ENCODE data around the gene CRIP1.

CRIP1 gene

DNA sequence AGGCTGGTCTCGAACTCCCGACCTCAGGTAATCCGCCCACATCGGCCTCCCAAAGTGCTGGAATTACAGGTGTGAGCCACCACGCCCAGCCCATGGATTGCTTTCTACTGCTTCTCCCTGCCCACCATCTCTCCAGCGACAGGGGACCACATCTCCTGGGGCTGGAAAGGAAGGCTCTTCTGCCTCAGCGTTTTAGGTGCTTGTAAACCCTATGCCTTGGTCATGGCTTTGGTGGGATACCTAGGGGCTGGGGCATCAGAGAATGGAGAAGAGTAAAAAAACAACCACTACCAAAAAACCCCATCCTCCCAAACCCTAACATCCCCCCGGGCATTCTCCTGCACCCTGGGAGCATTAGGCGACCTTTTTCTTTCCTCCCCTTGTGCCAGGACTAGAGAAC, 38.6 kb downstream of the CRIP1 start:
- no peak for TF ChIP-seq ZFX (IDR thresholded peaks at IDR 0.05; ENCODE audit: borderline replicate concordance)
- no peak overlapping the region for H3K27ac ChIP-seq

DNA sequence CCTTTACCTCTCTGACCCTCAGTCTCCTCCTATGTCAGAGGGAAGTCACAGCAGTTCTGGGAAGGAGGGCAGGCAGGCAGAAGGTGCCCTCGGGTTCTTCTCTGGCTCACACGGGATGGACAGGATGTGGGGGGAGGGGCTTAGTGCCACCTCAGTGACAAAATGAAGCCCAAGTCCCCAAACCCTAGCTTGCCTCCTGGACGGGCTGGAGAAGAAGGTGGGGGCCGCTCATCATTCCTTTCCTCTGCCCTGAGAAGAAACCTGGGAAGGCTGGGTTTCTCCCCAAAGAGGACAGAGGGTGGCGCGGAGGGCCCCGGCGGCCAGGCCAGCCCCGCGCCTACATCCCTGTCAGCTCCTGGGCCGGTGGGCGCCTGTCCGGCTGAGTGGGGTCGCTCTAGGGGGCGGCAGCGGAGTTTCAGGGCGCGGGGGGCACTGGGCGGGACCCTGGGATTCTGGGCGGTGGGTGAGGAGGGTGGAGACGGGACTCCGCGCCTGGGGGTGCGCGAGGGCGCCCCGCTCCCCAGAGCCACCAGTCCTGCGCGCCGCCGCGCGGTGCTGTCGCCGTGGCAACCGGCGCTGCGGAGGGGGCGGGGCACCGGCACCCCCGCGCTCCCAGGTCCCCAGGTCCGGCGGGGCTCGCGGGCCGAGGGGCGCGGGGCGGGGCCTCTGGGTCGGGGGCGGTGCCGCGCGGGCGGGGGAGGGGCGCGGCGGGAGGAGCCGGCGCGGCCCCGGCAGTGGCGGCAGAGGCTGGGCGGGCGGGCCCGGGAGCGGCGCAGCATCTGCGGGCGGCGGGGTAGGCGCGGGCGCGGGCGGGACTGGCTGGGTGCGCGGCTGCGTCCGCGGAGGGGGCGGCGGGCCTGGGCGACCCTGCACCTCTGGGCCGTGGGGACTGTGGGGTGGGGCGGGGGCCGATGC, 39.4 kb downstream of the CRIP1 start, which contains the start of gene TMEM121:
Gene TMEM121 (plus strand): TSS at position 723 of the 915 bp plus-strand sequence. CDS start 2,252 bp downstream, outside the sequence.
- TF ChIP-seq, protein P1, sequence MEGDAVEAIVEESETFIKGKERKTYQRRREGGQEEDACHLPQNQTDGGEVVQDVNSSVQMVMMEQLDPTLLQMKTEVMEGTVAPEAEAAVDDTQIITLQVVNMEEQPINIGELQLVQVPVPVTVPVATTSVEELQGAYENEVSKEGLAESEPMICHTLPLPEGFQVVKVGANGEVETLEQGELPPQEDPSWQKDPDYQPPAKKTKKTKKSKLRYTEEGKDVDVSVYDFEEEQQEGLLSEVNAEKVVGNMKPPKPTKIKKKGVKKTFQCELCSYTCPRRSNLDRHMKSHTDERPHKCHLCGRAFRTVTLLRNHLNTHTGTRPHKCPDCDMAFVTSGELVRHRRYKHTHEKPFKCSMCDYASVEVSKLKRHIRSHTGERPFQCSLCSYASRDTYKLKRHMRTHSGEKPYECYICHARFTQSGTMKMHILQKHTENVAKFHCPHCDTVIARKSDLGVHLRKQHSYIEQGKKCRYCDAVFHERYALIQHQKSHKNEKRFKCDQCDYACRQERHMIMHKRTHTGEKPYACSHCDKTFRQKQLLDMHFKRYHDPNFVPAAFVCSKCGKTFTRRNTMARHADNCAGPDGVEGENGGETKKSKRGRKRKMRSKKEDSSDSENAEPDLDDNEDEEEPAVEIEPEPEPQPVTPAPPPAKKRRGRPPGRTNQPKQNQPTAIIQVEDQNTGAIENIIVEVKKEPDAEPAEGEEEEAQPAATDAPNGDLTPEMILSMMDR (IDR thresholded peaks at IDR 0.05), result no peak
- no peak for TF ChIP-seq ZFX (IDR thresholded peaks at IDR 0.05; ENCODE audit: borderline replicate concordance)
- peak within 1 kb of the TSS; percentile 66; the same call in 1 of the 2 replicates for H3K27ac ChIP-seq

DNA sequence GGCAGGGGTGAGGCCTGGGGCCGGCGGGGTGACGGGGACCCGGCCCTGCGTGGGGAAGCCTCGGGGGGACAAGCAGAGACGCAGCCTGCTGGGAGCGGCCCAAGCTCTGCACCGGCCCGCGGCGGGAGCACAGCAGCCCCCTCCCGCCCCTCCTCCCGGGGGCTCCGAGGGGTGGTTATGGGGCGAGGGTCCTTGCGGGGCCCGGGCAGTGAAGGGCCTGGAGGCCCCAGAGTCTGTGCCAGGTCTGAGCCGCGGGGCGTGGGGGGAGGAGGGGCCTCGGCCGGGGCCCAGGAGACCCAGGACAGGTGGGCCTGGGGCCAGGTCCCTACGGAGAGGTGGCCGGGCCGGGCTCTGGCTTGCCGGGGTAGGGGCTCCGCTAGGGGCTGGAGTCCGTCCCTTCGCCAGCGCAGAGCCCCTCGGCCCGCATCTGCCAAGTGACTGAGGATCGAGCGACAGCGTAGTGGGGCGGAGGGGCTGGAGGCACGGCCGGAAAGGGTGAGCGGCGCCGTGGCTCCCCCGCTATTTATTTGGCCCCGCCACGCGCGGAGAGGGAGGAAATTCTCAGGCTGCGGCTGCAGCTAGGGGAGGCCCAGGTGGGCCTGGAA, 40.2 kb downstream of the CRIP1 start:
- peak overlapping the region; percentile 66; the same call in 1 of the 2 replicates for H3K27ac ChIP-seq
- TF ChIP-seq ZFX (IDR thresholded peaks at IDR 0.05; ENCODE audit: borderline replicate concordance), result no peak
- TF ChIP-seq, protein P1 (IDR thresholded peaks at IDR 0.05), result no peak

DNA sequence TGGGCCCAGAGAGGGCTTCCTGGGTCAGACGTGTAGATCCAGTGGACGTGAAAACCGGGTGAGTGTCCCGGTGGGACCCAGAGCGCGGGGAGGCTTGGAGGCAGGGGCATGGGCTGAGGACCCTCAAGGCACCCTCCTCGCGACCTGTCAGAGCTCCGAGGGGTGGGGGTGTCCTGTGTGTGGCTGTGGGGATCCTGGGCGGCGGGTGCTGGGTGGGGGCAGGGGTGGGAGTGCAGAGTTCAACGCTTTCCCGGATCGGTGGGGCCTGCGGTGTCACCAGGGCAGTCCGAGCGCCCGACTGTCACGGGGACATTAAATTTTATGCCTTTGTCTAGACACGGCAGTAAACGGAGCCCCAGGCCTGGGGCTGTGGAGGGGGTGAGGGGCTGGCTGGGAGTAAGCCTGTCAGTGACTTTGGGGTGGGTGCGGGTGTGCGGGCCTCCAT, 40.7 kb downstream of the CRIP1 start:
- TF ChIP-seq, protein P1 (IDR thresholded peaks at IDR 0.05), result no peak
- TF ChIP-seq ZFX (IDR thresholded peaks at IDR 0.05; ENCODE audit: borderline replicate concordance), result no peak
- H3K27ac ChIP-seq, result peak overlapping the region; percentile 66

DNA sequence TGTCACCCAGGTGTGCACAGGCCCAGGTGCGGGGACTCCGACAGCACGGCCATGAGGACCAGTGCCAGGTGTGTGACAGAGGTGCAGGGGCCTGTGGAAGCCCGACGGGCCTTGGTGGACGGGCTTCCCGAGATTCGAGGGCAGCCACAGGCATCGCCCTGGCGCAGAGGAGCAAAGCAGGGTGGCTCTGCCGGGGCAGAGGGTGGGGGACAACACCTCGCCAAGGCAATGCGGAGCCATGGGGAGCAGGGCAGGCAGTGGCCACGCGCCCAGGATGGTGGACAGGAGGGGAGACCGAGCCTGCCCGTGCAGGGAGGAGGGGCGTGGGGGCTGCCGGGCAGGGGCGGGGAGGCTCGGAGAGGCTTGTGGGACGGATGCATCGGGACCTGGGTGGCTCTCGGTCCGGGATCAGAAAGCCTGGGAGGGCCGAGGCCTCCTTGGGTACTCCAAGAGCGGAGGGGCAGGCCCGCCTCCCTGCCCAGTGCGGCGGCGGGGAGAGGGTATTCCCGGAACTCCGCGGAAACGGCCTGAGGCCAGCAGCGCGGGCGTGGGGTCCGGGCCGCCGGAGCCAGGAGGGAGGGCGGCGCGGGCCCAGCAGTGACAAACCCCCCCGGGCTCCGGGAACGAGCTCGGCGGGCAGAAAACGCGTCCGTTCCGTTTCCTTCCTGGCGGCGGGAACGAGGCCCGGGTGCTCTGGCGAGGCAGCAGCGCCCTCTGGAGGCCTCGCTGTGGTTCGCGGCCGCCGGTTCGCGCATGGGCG, 41.3 kb downstream of the CRIP1 start:
- TF ChIP-seq, protein P1 (IDR thresholded peaks at IDR 0.05), result peak; percentile 92
- no peak for TF ChIP-seq ZFX (IDR thresholded peaks at IDR 0.05; ENCODE audit: borderline replicate concordance)
- H3K27ac ChIP-seq, result peak overlapping the region; percentile 66

DNA sequence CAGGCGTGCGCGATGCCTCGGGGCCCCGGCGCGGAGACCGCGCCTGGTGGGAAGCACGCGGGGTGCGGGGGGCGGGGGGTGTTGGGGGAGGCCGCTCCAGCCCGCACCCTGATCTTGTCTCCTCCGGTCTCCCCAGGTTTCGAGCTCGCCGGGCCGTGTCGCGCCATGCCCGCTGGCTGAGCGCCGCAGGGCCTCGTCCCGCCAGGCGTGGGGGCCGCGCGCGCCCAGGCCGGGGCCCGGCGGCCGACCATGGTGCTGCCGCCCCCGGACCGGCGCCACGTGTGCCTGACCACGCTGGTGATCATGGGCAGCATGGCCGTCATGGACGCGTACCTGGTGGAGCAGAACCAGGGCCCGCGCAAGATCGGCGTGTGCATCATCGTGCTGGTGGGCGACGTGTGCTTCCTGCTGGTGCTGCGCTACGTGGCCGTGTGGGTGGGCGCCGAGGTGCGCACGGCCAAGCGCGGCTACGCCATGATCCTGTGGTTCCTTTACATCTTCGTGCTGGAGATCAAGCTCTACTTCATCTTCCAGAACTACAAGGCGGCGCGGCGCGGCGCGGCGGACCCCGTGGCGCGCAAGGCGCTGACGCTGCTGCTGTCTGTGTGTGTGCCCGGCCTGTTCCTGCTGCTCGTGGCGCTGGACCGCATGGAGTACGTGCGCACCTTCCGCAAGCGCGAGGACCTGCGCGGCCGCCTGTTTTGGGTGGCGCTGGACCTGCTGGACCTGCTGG, 42.1 kb downstream of the CRIP1 start:
- TF ChIP-seq, protein P1 (IDR thresholded peaks at IDR 0.05), result peak; percentile 53
- no peak for TF ChIP-seq ZFX (IDR thresholded peaks at IDR 0.05; ENCODE audit: borderline replicate concordance)
- peak overlapping the region; percentile 66 for H3K27ac ChIP-seq

DNA sequence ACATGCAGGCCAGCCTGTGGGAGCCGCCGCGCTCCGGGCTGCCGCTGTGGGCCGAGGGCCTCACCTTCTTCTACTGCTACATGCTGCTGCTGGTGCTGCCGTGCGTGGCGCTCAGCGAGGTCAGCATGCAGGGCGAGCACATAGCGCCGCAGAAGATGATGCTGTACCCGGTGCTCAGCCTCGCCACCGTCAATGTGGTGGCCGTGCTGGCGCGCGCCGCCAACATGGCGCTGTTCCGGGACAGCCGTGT, 42.6 kb downstream of the CRIP1 start:
- TF ChIP-seq ZFX (IDR thresholded peaks at IDR 0.05; ENCODE audit: borderline replicate concordance), result no peak
- TF ChIP-seq, protein P1 (IDR thresholded peaks at IDR 0.05), result no peak
- no peak overlapping the region for H3K27ac ChIP-seq

Data from 22Rv1 (cell line).